Rectal smooth muscle tissue (tissue), 1 donor: Measurements from ENCODE around the gene ZNF93.
"Not testable (repeated sequence)": the region's sequence is repeated elsewhere in the genome, so short reads cannot be mapped to it uniquely, and the experiment has no call there.

Source experiments
- H3K27ac ChIP-seq: one replicate; pipeline ENCODE4 v1.7.0; 2013; ENCODE audit warnings: low read depth, low read length, inconsistent platforms
- H3K27me3 ChIP-seq: one replicate; pipeline ENCODE4 v1.7.0; 2013; ENCODE audit warnings: low read length; ENCODE audit not compliant: control insufficient read depth, insufficient read depth
- H3K36me3 ChIP-seq: one replicate; pipeline ENCODE4 v1.7.0; 2013; ENCODE audit warnings: low read length; ENCODE audit not compliant: control insufficient read depth, insufficient read depth
- H3K4me1 ChIP-seq: one replicate; pipeline ENCODE4 v1.7.0; 2013; ENCODE audit warnings: low read length; ENCODE audit not compliant: control insufficient read depth, insufficient read depth
- H3K4me3 ChIP-seq: one replicate; pipeline ENCODE4 v1.7.0; 2013; ENCODE audit warnings: low read length
- H3K9ac ChIP-seq: one replicate; pipeline ENCODE4 v1.7.0; 2013; ENCODE audit warnings: low read length

The ZNF93 gene

GRCh38 chr19:19892055-19892941 is 8.4 kb upstream of the ZNF93 start:
- H3K4me3 ChIP-seq, H3K9ac ChIP-seq, H3K36me3 ChIP-seq, H3K27ac ChIP-seq, H3K4me1 ChIP-seq, H3K27me3 ChIP-seq: not testable (repeated sequence)

GRCh38 chr19:19900139-19900728 is 512 bp upstream of the ZNF93 start:
- H3K4me1 ChIP-seq: no peaks in the 10 kb centered on the region
- peak overlapping the region; percentile 89 for H3K27ac ChIP-seq
- H3K4me3 ChIP-seq: peak overlapping the region; percentile 78
- H3K27me3 ChIP-seq: no peaks in the 10 kb centered on the region
- peak overlapping the region; percentile 14 for H3K9ac ChIP-seq
- no peaks in the 10 kb centered on the region for H3K36me3 ChIP-seq

- H3K36me3 ChIP-seq, H3K27ac ChIP-seq, H3K27me3 ChIP-seq, H3K9ac ChIP-seq, H3K4me1 ChIP-seq, H3K4me3 ChIP-seq: not testable (repeated sequence)
Measured at GRCh38 chr19:19907551-19907950, 6.8 kb downstream of the ZNF93 start.

- Histone ChIP-seq H3K4me3 (no peak overlapping the region), H3K4me1 (no peaks in the 10 kb centered on the region), H3K36me3 (no peaks in the 10 kb centered on the region), H3K9ac (no peak overlapping the region), H3K27ac (no peak overlapping the region), H3K27me3 (no peaks in the 10 kb centered on the region)
Measured at GRCh38 chr19:19909654-19910053, 8.9 kb downstream of the ZNF93 start.

- Histone ChIP-seq H3K36me3 (no peaks in the 10 kb centered on the region), H3K27me3 (no peaks in the 10 kb centered on the region), H3K27ac (no peak overlapping the region), H3K4me3 (no peak overlapping the region), H3K4me1 (no peaks in the 10 kb centered on the region), H3K9ac (no peak overlapping the region)
Measured at GRCh38 chr19:19911150-19911549, 10.4 kb downstream of the ZNF93 start.

GRCh38 chr19:19914596-19914995 is 13.8 kb downstream of the ZNF93 start:
- H3K4me3 ChIP-seq: no peak overlapping the region
- H3K9ac ChIP-seq: no peak overlapping the region
- no peaks in the 10 kb centered on the region for H3K36me3 ChIP-seq
- no peak overlapping the region for H3K27ac ChIP-seq
- H3K27me3 ChIP-seq: no peaks in the 10 kb centered on the region
- no peaks in the 10 kb centered on the region for H3K4me1 ChIP-seq

GRCh38 chr19:19930417-19930816 is 29.7 kb downstream of the ZNF93 start:
- not testable (repeated sequence) for H3K27ac ChIP-seq, H3K36me3 ChIP-seq, H3K27me3 ChIP-seq, H3K4me3 ChIP-seq, H3K9ac ChIP-seq, H3K4me1 ChIP-seq

GRCh38 chr19:19933432-19934314 is 32.9 kb downstream of the ZNF93 start:
- H3K4me3 ChIP-seq, H3K9ac ChIP-seq, H3K27ac ChIP-seq, H3K36me3 ChIP-seq, H3K27me3 ChIP-seq, H3K4me1 ChIP-seq: not testable (repeated sequence)

GRCh38 chr19:19937403-19937802 is 36.7 kb downstream of the ZNF93 start:
- Histone ChIP-seq H3K4me1 (no peaks in the 10 kb centered on the region), H3K4me3 (no peak overlapping the region), H3K27me3 (no peaks in the 10 kb centered on the region), H3K36me3 (no peaks in the 10 kb centered on the region), H3K9ac (no peak overlapping the region), H3K27ac (no peak overlapping the region)

GRCh38 chr19:19938449-19938848 is 37.7 kb downstream of the ZNF93 start:
- H3K27ac ChIP-seq: no peak overlapping the region
- H3K4me3 ChIP-seq: no peak overlapping the region
- H3K27me3 ChIP-seq: no peaks in the 10 kb centered on the region
- H3K4me1 ChIP-seq: no peaks in the 10 kb centered on the region
- no peaks in the 10 kb centered on the region for H3K36me3 ChIP-seq
- H3K9ac ChIP-seq: no peak overlapping the region

GRCh38 chr19:19943848-19944582 is 43.3 kb downstream of the ZNF93 start:
- Histone ChIP-seq H3K27me3 (no peaks in the 10 kb centered on the region), H3K27ac (no peak overlapping the region), H3K9ac (no peak overlapping the region), H3K36me3 (no peaks in the 10 kb centered on the region), H3K4me3 (no peak overlapping the region), H3K4me1 (no peaks in the 10 kb centered on the region)

GRCh38 chr19:19944583-19944880 is 43.8 kb downstream of the ZNF93 start:
- Histone ChIP-seq H3K9ac (no peak overlapping the region), H3K36me3 (no peaks in the 10 kb centered on the region), H3K27ac (no peak overlapping the region), H3K27me3 (no peaks in the 10 kb centered on the region), H3K4me1 (no peaks in the 10 kb centered on the region), H3K4me3 (no peak overlapping the region)
